Psoas muscle (tissue), 8 donors: ENCODE data around the gene ASPN. TPM values are rescaled to one million over a fixed set of nuclear protein-coding genes. Genes with fewer than 3 reads are reported as not detected.
A peak's percentile ranks its signal among the peaks of the same experiment; 100 is the strongest.

ENCODE experiments used
- ATAC-seq, 4 donors: fragments of 200-7000 bp; cut with Tn5 transposase; one replicate each; pipeline ENCODE4 v1.9.1; 2020; ENCODE audit warnings: moderate library complexity in 3 of 4, mild to moderate bottlenecking in 2 of 4
- DNase-seq, 2 donors: peaks; one replicate each; pipeline ENCODE4 v3.0.0-alpha.2; 2020
- H3K27ac ChIP-seq: fragments of 200-600 bp; one replicate; pipeline ENCODE4 v1.8.0; 2022
- H3K27me3 ChIP-seq, 3 donors: fragments of 200-600 bp in 1 of 3; one replicate each; pipeline versions ENCODE4 v1.6.1 to v1.8.0; 2013 to 2022; ENCODE audit warnings: low read length in 2 of 3, mild to moderate bottlenecking in 2 of 3, moderate library complexity in 1 of 3; ENCODE audit not compliant: insufficient read depth in 3 of 3
- H3K36me3 ChIP-seq, 2 donors: fragments of 200-600 bp in 1 of 2; one replicate each; pipeline versions ENCODE4 v1.6.1 to v1.8.0; 2013 to 2022; ENCODE audit warnings: low read depth in 1 of 2, mild to moderate bottlenecking in 1 of 2, moderate library complexity in 1 of 2; ENCODE audit not compliant: insufficient read depth in 1 of 2
- H3K4me1 ChIP-seq: fragments of 200-600 bp; one replicate; pipeline ENCODE4 v1.8.0; 2022
- H3K4me3 ChIP-seq: fragments of 200-600 bp; one replicate; pipeline ENCODE4 v1.8.0; 2022; ENCODE audit warnings: mild to moderate bottlenecking
- H3K9me3 ChIP-seq: fragments of 200-600 bp; one replicate; pipeline ENCODE4 v1.8.0; 2022
- CTCF ChIP-seq: fragments of 200-600 bp; IDR thresholded peaks from one replicate; pipeline ENCODE4 v1.8.0; 2022; ENCODE audit warnings: antibody characterized with exemption
- WGBS, 3 donors: extraction: QIAGEN DNeasy Blood & Tissue Kit; methylation state at CpG; one replicate each; pipeline versions ENCODE4 v1.1.6 to v1.1.7; 2013; 5-methylcytosine and 5-hydroxymethylcytosine counted together
- intact Hi-C, 2 donors: fragments of 100-400 bp; cut with DNase I; formaldehyde crosslinking; loops; one replicate each; pipeline versions ENCODE4 v1.11.0 to v1.14.2; 2022
- polyA plus RNA-seq, 3 donors: library from polyadenylated mRNA; stranded (reverse); fragments of 200-250 nt; gene quantifications; one replicate each; pipeline ENCODE4 v1.2.3, GENCODE V29; 2013
- total RNA-seq, 4 donors: library from RNA; stranded (reverse); fragmentation: NEBNext Ultra II Directional in 2 of 4; extraction: Animal tissue kit (Norgen Biotek cat#: 25700) in 2 of 4; gene quantifications; one replicate each; pipeline versions ENCODE4 v1.2.1 to v1.2.4, GENCODE V29; 2021 to 2023
- donor health status: healthy with polysubstance abuse.
- donor health status: DM: no; HTN: no; CAD: no; lungs with moderate emphysema.
- donor health status: Bipolar disorder and iron deficiency.
- donor health status: healthy.
- donor health status: DM: yes; HTN: yes; CAD: no.
- donor health status: DM: no; HTN: no; CAD: no.
- donor health status: DM: no; HTN: no; CAD: no.
- donor health status: DM: yes; HTN: yes; CAD: no.

The ASPN gene
- total and polyA plus RNA-seq, 7 donors, result 0.52 to 5.7 (median 1.2) TPM

GRCh38 chr9:92474587-92474986 is 7.7 kb downstream of the ASPN start:
- TF ChIP-seq CTCF, result no peak
- H3K36me3 ChIP-seq, result no peaks in the 10 kb centered on the region
- H3K9me3 ChIP-seq, result no peaks in the 10 kb centered on the region
- no peak overlapping the region for H3K27ac ChIP-seq
- H3K27me3 ChIP-seq, result no peaks in the 10 kb centered on the region
- intact Hi-C loops, result no loop called here
- ATAC-seq, result no peak
- peaks cover 1% of the 10 kb centered on the region for H3K4me1 ChIP-seq
- no peak for DNase-seq
- H3K4me3 ChIP-seq, result no peak overlapping the region
- 86 to 92% (median 89%) methylated on average over 3 of the region's 3 CpGs for WGBS, 3 donors

- Histone ChIP-seq H3K36me3 (no peaks in the 10 kb centered on the region), H3K4me3 (no peak overlapping the region), H3K9me3 (no peaks in the 10 kb centered on the region), H3K27ac (no peak overlapping the region), H3K27me3 (no peaks in the 10 kb centered on the region), H3K4me1 (peaks cover 7% of the 10 kb centered on the region)
- no peak for DNase-seq
- WGBS, 3 donors, result 97 to 100% (median 100%) methylated on average over 2 of the region's 2 CpGs
- TF ChIP-seq CTCF, result no peak
- intact Hi-C loops, result no loop called here
- no peak for ATAC-seq
These were observed 14.1 kb downstream of the ASPN start for GRCh38 chr9:92468206-92468605.

GRCh38 chr9:92467511-92467910 is 14.8 kb downstream of the ASPN start:
- H3K27me3 ChIP-seq, result no peaks in the 10 kb centered on the region
- DNase-seq (no peak), ATAC-seq (no peak)
- no peaks in the 10 kb centered on the region for H3K9me3 ChIP-seq
- TF ChIP-seq CTCF, result no peak
- intact Hi-C loops, result no loop called here
- H3K27ac ChIP-seq, result no peak overlapping the region
- peaks cover 7% of the 10 kb centered on the region for H3K4me1 ChIP-seq
- H3K4me3 ChIP-seq, result no peak overlapping the region
- 87 to 90% (median 89%) methylated on average over 2 of the region's 2 CpGs for WGBS, 3 donors
- no peaks in the 10 kb centered on the region for H3K36me3 ChIP-seq

GRCh38 chr9:92467041-92467440 is 15.3 kb downstream of the ASPN start:
- TF ChIP-seq CTCF, result no peak
- no peaks in the 10 kb centered on the region for H3K9me3 ChIP-seq
- peaks cover 7% of the 10 kb centered on the region for H3K4me1 ChIP-seq
- no peak for DNase-seq
- no peaks in the 10 kb centered on the region for H3K36me3 ChIP-seq
- no peak overlapping the region for H3K27ac ChIP-seq
- 91 to 100% (median 92%) methylated on average over 1 of the region's 1 CpG for WGBS, 3 donors
- ATAC-seq, result no peak
- no peak overlapping the region for H3K4me3 ChIP-seq
- intact Hi-C loops, result no loop called here
- no peaks in the 10 kb centered on the region for H3K27me3 ChIP-seq

GRCh38 chr9:92463984-92464383 is 18.3 kb downstream of the ASPN start:
- Histone ChIP-seq H3K9me3 (no peaks in the 10 kb centered on the region), H3K27ac (peak overlapping the region; percentile 77), H3K27me3 (no peaks in the 10 kb centered on the region), H3K36me3 (no peaks in the 10 kb centered on the region), H3K4me3 (peak overlapping the region; percentile 19), H3K4me1 (peaks cover 7% of the 10 kb centered on the region)
- no peak for TF ChIP-seq CTCF
- intact Hi-C loops, result no loop called here
- DNase-seq (no peak), ATAC-seq (peak; percentile 89 to 92 (median 92))
- 45 to 56% (median 54%) methylated on average over 3 of the region's 3 CpGs for whole genome bisulfite sequencing, 3 donors
